ENCODE data around the gene MMEL1. TPM values are rescaled to one million over a fixed set of nuclear protein-coding genes. Genes with fewer than 3 reads are reported as not detected.

The MMEL1 gene
- total RNA-seq, 2 experiments from 2014 or later = 0.67 to 1.8 TPM

DNA sequence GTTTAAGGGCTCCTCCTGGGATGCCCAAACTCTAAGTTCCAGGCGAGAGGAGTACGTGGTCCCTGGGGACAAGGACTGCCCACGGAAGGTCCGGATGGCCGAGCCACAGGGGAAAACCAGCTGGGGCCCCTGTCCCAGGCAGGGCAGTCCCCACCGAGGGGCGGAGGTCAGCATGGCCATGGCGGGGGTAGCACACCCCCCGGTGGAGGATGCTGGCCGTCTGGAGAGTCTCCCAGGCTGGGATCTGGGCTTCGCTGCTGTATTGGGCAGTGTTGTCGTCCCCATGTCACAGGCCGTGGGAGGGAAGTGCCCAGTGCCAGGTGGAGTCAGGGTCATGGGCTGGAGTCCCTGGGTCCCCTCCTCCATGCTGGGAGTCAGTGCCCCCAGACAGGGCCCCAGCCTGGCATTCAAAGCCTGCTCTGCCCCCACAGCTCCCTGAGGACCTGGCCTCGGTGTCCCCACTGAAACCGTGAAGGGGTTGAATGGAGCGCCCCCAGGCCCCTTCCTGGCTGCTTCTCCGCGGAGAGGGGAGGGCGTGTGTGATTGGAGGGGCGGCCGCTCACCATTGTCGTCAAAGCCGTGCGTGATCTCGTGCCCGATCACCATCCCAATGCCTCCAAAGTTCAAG lies 39.5 kb downstream of the MMEL1 start:
- H3K36me3 Mint-ChIP-seq (ENCODE audit: low read depth) = peaks cover 6% of the 10 kb centered on the region
- DNase-seq = peak in 2 of 14 experiments; percentile 24 to 26
- ChIA-PET CTCF (no interaction called here), POLR2A (no interaction called here)
- ATAC-seq (ENCODE audit: poor library complexity) = no peak
- H3K4me3 Mint-ChIP-seq = no peak overlapping the region
- no peak overlapping the region for H3K4me3 ChIP-seq (ENCODE audit: low read length)
- H3K9me3 ChIP-seq (ENCODE audit: control insufficient read depth in 1 of 2, insufficient read depth in 1 of 2, low read length in 2 of 2) = no peaks in the 10 kb centered on the region
- H3K27me3 Mint-ChIP-seq = no peaks in the 10 kb centered on the region
- no peaks in the 10 kb centered on the region for H3K27me3 ChIP-seq (ENCODE audit: control insufficient read depth in 1 of 2, insufficient read depth in 2 of 2, low read length in 2 of 2)
- peaks cover 5% of the 10 kb centered on the region for H3K4me1 Mint-ChIP-seq (ENCODE audit: low read depth)
- no peak overlapping the region for H3K27ac ChIP-seq (ENCODE audit: low read depth in 1 of 2, low read length in 2 of 2)
- TF ChIP-seq, protein P1, sequence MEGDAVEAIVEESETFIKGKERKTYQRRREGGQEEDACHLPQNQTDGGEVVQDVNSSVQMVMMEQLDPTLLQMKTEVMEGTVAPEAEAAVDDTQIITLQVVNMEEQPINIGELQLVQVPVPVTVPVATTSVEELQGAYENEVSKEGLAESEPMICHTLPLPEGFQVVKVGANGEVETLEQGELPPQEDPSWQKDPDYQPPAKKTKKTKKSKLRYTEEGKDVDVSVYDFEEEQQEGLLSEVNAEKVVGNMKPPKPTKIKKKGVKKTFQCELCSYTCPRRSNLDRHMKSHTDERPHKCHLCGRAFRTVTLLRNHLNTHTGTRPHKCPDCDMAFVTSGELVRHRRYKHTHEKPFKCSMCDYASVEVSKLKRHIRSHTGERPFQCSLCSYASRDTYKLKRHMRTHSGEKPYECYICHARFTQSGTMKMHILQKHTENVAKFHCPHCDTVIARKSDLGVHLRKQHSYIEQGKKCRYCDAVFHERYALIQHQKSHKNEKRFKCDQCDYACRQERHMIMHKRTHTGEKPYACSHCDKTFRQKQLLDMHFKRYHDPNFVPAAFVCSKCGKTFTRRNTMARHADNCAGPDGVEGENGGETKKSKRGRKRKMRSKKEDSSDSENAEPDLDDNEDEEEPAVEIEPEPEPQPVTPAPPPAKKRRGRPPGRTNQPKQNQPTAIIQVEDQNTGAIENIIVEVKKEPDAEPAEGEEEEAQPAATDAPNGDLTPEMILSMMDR (IDR thresholded peaks at IDR 0.05) = no peak
- peaks cover 8% of the 10 kb centered on the region for H3K36me3 ChIP-seq (ENCODE audit: insufficient read depth, low read length)
- peaks cover 14% of the 10 kb centered on the region for H3K4me1 ChIP-seq (ENCODE audit: insufficient read depth, low read length)
- intact Hi-C loops (cut with DNase I, micrococcal nuclease) = no loop called here
- H3K9me3 Mint-ChIP-seq = no peaks in the 10 kb centered on the region
- H3K27ac Mint-ChIP-seq = no peak overlapping the region

- CTCF ChIA-PET = no interaction called here
- no peaks in the 10 kb centered on the region for H3K27me3 Mint-ChIP-seq
- peak overlapping the region; percentile 68 for H3K4me3 Mint-ChIP-seq
- peak overlapping the region; percentile 72 for H3K27ac Mint-ChIP-seq
- no peaks in the 10 kb centered on the region for H3K9me3 Mint-ChIP-seq
- POLR2A ChIA-PET = no interaction called here
- Histone ChIP-seq H3K27ac (ENCODE audit: low read depth in 1 of 2, low read length in 2 of 2) (no peak overlapping the region), H3K36me3 (ENCODE audit: insufficient read depth, low read length) (peaks cover 8% of the 10 kb centered on the region), H3K9me3 (ENCODE audit: control insufficient read depth in 1 of 2, insufficient read depth in 1 of 2, low read length in 2 of 2) (no peaks in the 10 kb centered on the region), H3K4me1 (ENCODE audit: insufficient read depth, low read length) (peaks cover 21% of the 10 kb centered on the region), H3K4me3 (ENCODE audit: low read length) (peak overlapping the region; percentile 28), H3K27me3 (ENCODE audit: control insufficient read depth in 1 of 2, insufficient read depth in 2 of 2, low read length in 2 of 2) (no peaks in the 10 kb centered on the region)
- DNase-seq = peak in 4 of 14 experiments; percentile 15 to 41 (median 36)
- intact Hi-C loops (cut with DNase I, micrococcal nuclease) = no loop called here
- peak; percentile 69 for ATAC-seq (ENCODE audit: poor library complexity)
- TF ChIP-seq, protein P1 (IDR thresholded peaks at IDR 0.05) = no peak
- H3K4me1 Mint-ChIP-seq (ENCODE audit: low read depth) = peaks cover 5% of the 10 kb centered on the region
- H3K36me3 Mint-ChIP-seq (ENCODE audit: low read depth) = peaks cover 6% of the 10 kb centered on the region
Observed at GRCh38 chr1:2592672-2593071, 40.1 kb downstream of the MMEL1 start.

GRCh38 chr1:2591581-2592261 lies 41.1 kb downstream of the MMEL1 start:
- peaks cover 6% of the 10 kb centered on the region for H3K36me3 Mint-ChIP-seq (ENCODE audit: low read depth)
- POLR2A ChIA-PET = no interaction called here

More at GRCh38 chr1:2591581-2592261, 41.1 kb downstream of the MMEL1 start:
- CTCF ChIA-PET = no interaction called here
- H3K4me1 ChIP-seq (ENCODE audit: insufficient read depth, low read length) = peaks cover 27% of the 10 kb centered on the region
- DNase-seq (peak in 1 of 14 experiments; percentile 21), ATAC-seq (ENCODE audit: poor library complexity) (no peak)
- Mint-ChIP-seq H3K4me1 (ENCODE audit: low read depth) (peaks cover 5% of the 10 kb centered on the region), H3K4me3 (peak overlapping the region; percentile 45), H3K27me3 (no peaks in the 10 kb centered on the region), H3K27ac (no peak overlapping the region), H3K9me3 (no peaks in the 10 kb centered on the region)
- no peaks in the 10 kb centered on the region for H3K9me3 ChIP-seq (ENCODE audit: control insufficient read depth in 1 of 2, insufficient read depth in 1 of 2, low read length in 2 of 2)
- H3K27me3 ChIP-seq (ENCODE audit: control insufficient read depth in 1 of 2, insufficient read depth in 2 of 2, low read length in 2 of 2) = no peaks in the 10 kb centered on the region
- TF ChIP-seq, protein P1 (IDR thresholded peaks at IDR 0.05) = no peak
- H3K27ac ChIP-seq (ENCODE audit: low read depth in 1 of 2, low read length in 2 of 2) = no peak overlapping the region
- peaks cover 8% of the 10 kb centered on the region for H3K36me3 ChIP-seq (ENCODE audit: insufficient read depth, low read length)
- intact Hi-C loops (cut with DNase I, micrococcal nuclease) = no loop called here
- no peak overlapping the region for H3K4me3 ChIP-seq (ENCODE audit: low read length)
